GM12891 (cell line): ENCODE measurements around the gene GAK.

ENCODE experiments used
- DNase-seq: peaks from one replicate; pipeline ENCODE4 v3.0.0; 2011; ENCODE audit warnings: low spot score; ENCODE audit not compliant: insufficient read length
- FAIRE-seq: peaks from 2 replicates; lab custom pipeline; 2011; peaks lifted over from hg19 to GRCh38; lab: Jason Lieb, UNC
- PAX5 ChIP-seq: IDR thresholded peaks from 2 replicates; pipeline ENCODE4 v1.6.1; 2011; ENCODE audit warnings: low read length, moderate library complexity, mild to moderate bottlenecking; ENCODE audit not compliant: insufficient read depth, severe bottlenecking
- POLR2A ChIP-seq: IDR thresholded peaks from 2 replicates; pipeline ENCODE4 v1.6.1; 2011; ENCODE audit warnings: low read depth, low read length, control low read depth
- POLR2AphosphoS5 ChIP-seq: IDR thresholded peaks from 2 replicates; pipeline ENCODE4 v1.6.1; 2011; ENCODE audit warnings: low read depth, low read length, control low read depth
- POU2F2 ChIP-seq: IDR thresholded peaks from 2 replicates; pipeline ENCODE4 v1.6.1; 2011; ENCODE audit warnings: low read depth, mild to moderate bottlenecking, control low read depth, low read length, moderate library complexity
- SPI1 ChIP-seq: IDR thresholded peaks from 2 replicates; pipeline ENCODE4 v1.6.1; 2011; ENCODE audit warnings: low read depth, low read length, control low read depth
- TAF1 ChIP-seq: IDR thresholded peaks from 2 replicates; pipeline ENCODE4 v1.6.1; 2011; ENCODE audit warnings: low read depth, low read length, control low read depth

GAK gene

GRCh38 chr4:874056-874455 lies 58.1 kb downstream of the GAK start:
- FAIRE-seq (no peak), DNase-seq (no peak)

GRCh38 chr4:872241-872981 lies 59.7 kb downstream of the GAK start:
- FAIRE-seq (no peak), DNase-seq (no peak)
- TF ChIP-seq POLR2AphosphoS5 (no peak), PAX5 (no peak), POLR2A (no peak), POU2F2 (no peak), TAF1 (no peak), SPI1 (no peak)

More at GRCh38 chr4:874056-874455, 58.1 kb downstream of the GAK start:
- TF ChIP-seq PAX5 = no peak
- no peak for TF ChIP-seq TAF1

- TF ChIP-seq PAX5 (no peak), POLR2AphosphoS5 (no peak), POU2F2 (no peak), SPI1 (no peak), POLR2A (no peak), TAF1 (no peak)
- FAIRE-seq (no peak), DNase-seq (no peak)
Measured at GRCh38 chr4:871484-871883, 60.6 kb downstream of the GAK start.

GRCh38 chr4:870951-871350 lies 61.2 kb downstream of the GAK start:
- TF ChIP-seq POLR2A (no peak), PAX5 (no peak)
- FAIRE-seq = no peak
- DNase-seq = no peak

GRCh38 chr4:869776-870175 lies 62.3 kb downstream of the GAK start:
- no peak for TF ChIP-seq TAF1
- no peak for TF ChIP-seq SPI1
- no peak for TF ChIP-seq PAX5
- TF ChIP-seq POLR2A = no peak
- TF ChIP-seq POU2F2 = no peak
- TF ChIP-seq POLR2AphosphoS5 = peak; percentile 63
- no peak for DNase-seq
- no peak for FAIRE-seq

- DNase-seq = no peak
- TF ChIP-seq PAX5 = no peak
- TF ChIP-seq SPI1 = no peak
- no peak for TF ChIP-seq POLR2A
- TF ChIP-seq TAF1 = no peak
- TF ChIP-seq POU2F2 = no peak
- no peak for TF ChIP-seq POLR2AphosphoS5
- no peak for FAIRE-seq
Measured at GRCh38 chr4:868421-868820, 63.7 kb downstream of the GAK start.

GRCh38 chr4:867526-868250 lies 64.4 kb downstream of the GAK start:
- no peak for FAIRE-seq

GRCh38 chr4:866761-867390 lies 65.2 kb downstream of the GAK start:
- TF ChIP-seq PAX5 (no peak), POU2F2 (no peak), SPI1 (no peak), POLR2AphosphoS5 (no peak), TAF1 (no peak), POLR2A (no peak)
- no peak for FAIRE-seq

More at GRCh38 chr4:867526-868250, 64.4 kb downstream of the GAK start:
- no peak for TF ChIP-seq POLR2AphosphoS5
- no peak for TF ChIP-seq POLR2A
- DNase-seq = no peak

GRCh38 chr4:866068-866760 lies 65.9 kb downstream of the GAK start:
- FAIRE-seq = no peak
- TF ChIP-seq PAX5 = no peak
- TF ChIP-seq POLR2AphosphoS5 = no peak
- TF ChIP-seq TAF1 = no peak
- TF ChIP-seq SPI1 = no peak
- TF ChIP-seq POU2F2 = no peak
- no peak for TF ChIP-seq POLR2A
- DNase-seq = no peak

More at GRCh38 chr4:866761-867390, 65.2 kb downstream of the GAK start:
- DNase-seq = no peak
